WTC11 (cell line): Measurements from ENCODE around the gene BEND5.

Experiments
- CREB1 ChIP-seq: sonication (generic); formaldehyde crosslinking; IDR thresholded peaks from 2 replicates; pipeline ENCODE4 v1.8.0; 2023; ENCODE audit warnings: mild to moderate bottlenecking, missing genetic modification reagents
- CTCF ChIP-seq: fragments of 200-600 bp; IDR thresholded peaks from 2 replicates; pipeline ENCODE4 v1.8.0; 2022; ENCODE audit warnings: antibody characterized with exemption
- E2F4 ChIP-seq: sonication (generic); formaldehyde crosslinking; IDR thresholded peaks from 2 replicates; pipeline ENCODE4 v1.8.1; 2022; ENCODE audit warnings: low read depth, mild to moderate bottlenecking, moderate library complexity, missing genetic modification reagents, borderline replicate concordance
- E2F5 ChIP-seq: sonication (generic); formaldehyde crosslinking; IDR thresholded peaks from 2 replicates; pipeline ENCODE4 v1.8.1; 2022; ENCODE audit warnings: mild to moderate bottlenecking, moderate library complexity, missing genetic modification reagents
- HMGXB4 ChIP-seq: sonication (generic); formaldehyde crosslinking; IDR thresholded peaks from 2 replicates; pipeline ENCODE4 v1.8.1; 2023; ENCODE audit warnings: mild to moderate bottlenecking, moderate library complexity, missing genetic modification reagents
- MXD4 ChIP-seq: fragments of 250-450 bp; sonication (Bioruptor Pico); IDR thresholded peaks from 2 replicates; pipeline ENCODE4 v1.8.0; 2021; ENCODE audit warnings: mild to moderate bottlenecking, moderate library complexity, borderline replicate concordance
- NFYB ChIP-seq: sonication (generic); formaldehyde crosslinking; conservative IDR thresholded peaks from 2 replicates; pipeline ENCODE4 v1.8.0; 2022; ENCODE audit warnings: low read depth, missing genetic modification reagents
- NR1H2 ChIP-seq: sonication (generic); formaldehyde crosslinking; IDR thresholded peaks from 2 replicates; pipeline ENCODE4 v1.9.0; 2021; ENCODE audit warnings: mild to moderate bottlenecking, moderate library complexity, missing genetic modification reagents
- NR2C2 ChIP-seq: sonication (generic); formaldehyde crosslinking; IDR thresholded peaks from 2 replicates; pipeline ENCODE4 v1.8.0; 2022; ENCODE audit warnings: mild to moderate bottlenecking, missing genetic modification reagents
- SMAD4 ChIP-seq: sonication (generic); formaldehyde crosslinking; IDR thresholded peaks from 2 replicates; pipeline ENCODE4 v1.8.0; 2022; ENCODE audit warnings: mild to moderate bottlenecking, missing genetic modification reagents
- TP53 ChIP-seq: sonication (generic); formaldehyde crosslinking; IDR thresholded peaks from 2 replicates; pipeline ENCODE4 v1.8.1; 2023; ENCODE audit warnings: mild to moderate bottlenecking, missing genetic modification reagents
- USF1 ChIP-seq: sonication (generic); formaldehyde crosslinking; IDR thresholded peaks from 2 replicates; pipeline ENCODE4 v1.8.0; 2022; ENCODE audit warnings: mild to moderate bottlenecking, missing genetic modification reagents

GRCh38 chr1:48772211-48772610, 4.5 kb downstream of the BEND5 start:
- TF ChIP-seq CREB1 (CRISPR knock-in tag) (no peak), CTCF (no peak), MXD4 (no peak), HMGXB4 (no peak), NFYB (CRISPR knock-in tag) (no peak), SMAD4 (CRISPR knock-in tag) (no peak), E2F5 (CRISPR knock-in tag) (no peak), NR2C2 (CRISPR knock-in tag) (no peak), USF1 (CRISPR knock-in tag) (no peak), NR1H2 (no peak), TP53 (CRISPR knock-in tag) (no peak), E2F4 (CRISPR knock-in tag) (no peak)
